ENCODE data around the gene TMPRSS11F.

TMPRSS11F gene

DNA sequence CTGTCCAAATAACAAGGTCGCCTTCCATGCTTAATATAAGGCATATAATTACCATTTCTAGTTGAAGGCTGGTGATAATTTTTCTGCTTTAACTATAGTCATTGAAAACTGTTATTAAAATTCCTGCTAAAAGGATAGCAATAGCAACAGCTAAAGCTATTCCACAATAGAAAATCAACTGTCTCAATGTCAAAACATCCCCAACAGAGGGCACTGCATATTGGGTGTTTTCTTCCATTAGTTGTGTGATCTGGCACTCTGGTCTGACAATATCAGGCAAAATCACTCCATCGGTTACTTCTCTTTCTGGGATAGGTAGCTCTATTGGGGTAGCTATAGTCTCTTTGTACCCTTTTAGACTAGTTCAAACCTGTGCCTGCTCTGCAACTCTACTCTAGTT is 53.5 kb downstream of the TMPRSS11F start:
- no peak for DNase-seq

DNA sequence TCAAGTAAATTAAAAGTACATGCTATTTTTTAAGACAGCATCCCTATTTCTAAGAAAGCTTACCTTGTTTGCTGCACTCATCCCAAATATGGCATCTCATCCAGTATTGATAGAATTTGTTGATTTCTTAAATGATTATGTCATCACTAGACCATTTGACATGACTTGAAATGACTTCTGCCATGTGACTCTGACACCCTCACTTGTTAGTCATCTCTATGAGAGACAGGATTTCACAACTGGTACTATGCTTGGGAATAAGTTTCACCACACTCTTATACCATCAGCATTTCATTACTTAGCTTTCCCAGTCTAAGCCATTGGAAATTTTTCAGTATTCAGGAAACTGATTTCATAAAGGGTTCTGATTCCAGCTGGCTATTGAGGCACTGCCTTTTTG is 55.3 kb downstream of the TMPRSS11F start:
- DNase-seq, result no peak

DNA sequence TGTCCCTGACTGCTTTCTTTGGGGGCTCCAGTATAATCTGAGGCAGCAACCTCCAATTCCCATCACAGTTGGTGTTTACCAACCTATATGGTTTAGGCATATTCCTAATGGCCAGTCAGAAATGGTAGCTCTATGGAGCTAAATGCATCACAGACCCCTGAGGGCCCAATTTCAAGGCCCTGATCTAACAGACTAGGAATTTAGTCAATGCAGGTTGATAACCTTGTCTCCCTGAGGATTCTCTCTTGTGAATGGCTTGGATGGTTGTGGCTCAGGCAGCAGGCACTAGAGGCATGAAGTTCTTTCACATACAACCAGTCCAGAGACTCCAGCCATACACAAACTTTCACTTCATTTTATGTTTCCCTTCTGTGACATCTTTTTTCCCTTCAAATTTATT is 59.4 kb downstream of the TMPRSS11F start:
- no peak for DNase-seq

DNA sequence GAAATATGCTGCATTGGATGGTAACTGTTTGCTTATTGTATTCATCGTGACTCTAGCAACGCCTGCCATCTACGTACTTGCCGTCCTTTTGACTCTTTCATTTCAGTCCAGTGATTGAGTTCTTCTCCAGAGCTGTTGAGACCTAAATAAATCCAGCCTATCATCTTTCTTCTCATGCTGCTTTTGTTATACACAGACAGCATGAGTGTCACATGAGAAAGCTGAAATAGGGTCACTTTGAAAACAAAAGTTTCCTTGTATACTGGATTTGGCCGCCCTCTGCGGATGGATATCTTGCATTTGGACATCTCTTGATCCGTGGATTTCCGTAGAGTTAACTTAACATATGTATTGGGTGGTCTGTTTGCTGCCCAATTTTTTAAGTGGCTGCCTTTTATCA is 67.2 kb downstream of the TMPRSS11F start:
- DNase-seq, result no peak

DNA sequence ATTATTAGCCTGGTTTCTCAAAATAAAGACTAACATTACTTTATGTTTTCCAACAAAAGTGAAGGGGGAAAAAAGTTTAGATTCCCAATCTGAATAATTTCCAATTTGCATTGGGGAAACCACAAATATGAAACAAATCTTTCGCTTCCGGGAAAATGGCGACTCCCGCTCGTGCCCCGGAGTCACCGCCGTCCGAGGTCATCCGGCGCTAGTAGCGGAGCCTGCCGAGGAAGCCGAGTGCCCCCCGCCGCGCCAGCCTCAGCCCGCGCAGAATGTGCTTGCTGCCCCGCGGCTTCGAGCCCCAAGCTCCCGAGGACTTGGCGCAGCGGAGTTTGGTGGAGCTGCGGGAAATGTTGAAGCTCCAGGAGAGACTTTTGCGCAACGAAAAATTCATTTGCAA is 91.4 kb downstream of the TMPRSS11F start:
- no peak for DNase-seq

DNA sequence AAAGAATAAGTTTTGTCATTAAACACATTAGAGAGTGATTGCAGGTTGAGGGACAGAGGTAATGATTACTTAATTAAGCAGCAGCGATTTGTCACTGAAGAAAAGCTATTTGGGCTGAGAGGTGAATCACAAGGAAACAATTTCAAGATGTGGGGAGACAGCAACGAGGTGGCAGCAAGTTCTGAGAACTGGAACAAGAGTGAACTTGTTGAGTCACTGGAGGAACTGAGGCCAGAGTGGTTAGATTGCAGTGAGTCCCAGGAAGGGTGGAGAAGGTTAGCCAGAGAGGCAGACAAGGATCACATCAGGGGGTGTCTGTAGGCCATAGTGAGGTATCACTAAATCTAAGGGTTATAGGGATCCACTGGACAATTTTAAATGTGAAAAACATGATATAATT is 108.5 kb downstream of the TMPRSS11F start:
- no peak for DNase-seq

DNA sequence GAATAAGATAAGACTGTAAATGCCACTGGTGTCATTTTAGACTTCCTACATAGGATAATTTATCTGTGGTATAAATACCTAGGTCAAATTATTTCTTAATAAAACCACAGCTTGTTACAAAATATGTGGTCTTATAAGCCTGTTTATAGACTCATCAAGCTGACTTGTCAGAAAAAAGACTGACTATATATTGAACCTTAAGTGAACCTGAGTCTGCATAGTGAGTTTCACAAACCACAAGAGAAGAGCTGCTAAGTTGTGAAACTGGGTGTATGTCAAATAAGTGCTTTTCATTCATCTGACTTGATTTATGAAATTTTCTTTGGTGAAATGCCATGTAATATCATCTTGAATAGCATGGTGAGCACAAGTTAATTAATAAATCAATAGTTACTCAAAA is 118.0 kb downstream of the TMPRSS11F start:
- no peak for DNase-seq

Data from NCI-H146 (cell line).